Ovary (tissue), 3 donors: Measurements from ENCODE around the gene HES5.

Experiments used
- EP300 ChIP-seq: sonication (generic); formaldehyde crosslinking; IDR thresholded peaks from one replicate; pipeline ENCODE4 v1.6.1; 2017; ENCODE audit warnings: antibody characterized with exemption
- POLR2A ChIP-seq: fragments of 450-650 bp; IDR thresholded peaks from one replicate; pipeline ENCODE4 v1.6.1; 2017; ENCODE audit warnings: antibody characterized with exemption, mild to moderate bottlenecking, moderate library complexity
- TF ChIP-seq, protein P1 (sequence below), 3 donors: fragments of 450-650 bp in 2 of 3; fragments of 200-600 bp in 1 of 3; IDR thresholded peaks; one replicate each; pipeline versions ENCODE4 v1.5.1 to v1.8.0; 2016 to 2022; ENCODE audit warnings: antibody characterized with exemption in 3 of 3, mild to moderate bottlenecking in 1 of 3
- donor health status: DM: no; HTN: no; CAD: no.

- TF ChIP-seq, protein P1, sequence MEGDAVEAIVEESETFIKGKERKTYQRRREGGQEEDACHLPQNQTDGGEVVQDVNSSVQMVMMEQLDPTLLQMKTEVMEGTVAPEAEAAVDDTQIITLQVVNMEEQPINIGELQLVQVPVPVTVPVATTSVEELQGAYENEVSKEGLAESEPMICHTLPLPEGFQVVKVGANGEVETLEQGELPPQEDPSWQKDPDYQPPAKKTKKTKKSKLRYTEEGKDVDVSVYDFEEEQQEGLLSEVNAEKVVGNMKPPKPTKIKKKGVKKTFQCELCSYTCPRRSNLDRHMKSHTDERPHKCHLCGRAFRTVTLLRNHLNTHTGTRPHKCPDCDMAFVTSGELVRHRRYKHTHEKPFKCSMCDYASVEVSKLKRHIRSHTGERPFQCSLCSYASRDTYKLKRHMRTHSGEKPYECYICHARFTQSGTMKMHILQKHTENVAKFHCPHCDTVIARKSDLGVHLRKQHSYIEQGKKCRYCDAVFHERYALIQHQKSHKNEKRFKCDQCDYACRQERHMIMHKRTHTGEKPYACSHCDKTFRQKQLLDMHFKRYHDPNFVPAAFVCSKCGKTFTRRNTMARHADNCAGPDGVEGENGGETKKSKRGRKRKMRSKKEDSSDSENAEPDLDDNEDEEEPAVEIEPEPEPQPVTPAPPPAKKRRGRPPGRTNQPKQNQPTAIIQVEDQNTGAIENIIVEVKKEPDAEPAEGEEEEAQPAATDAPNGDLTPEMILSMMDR (IDR thresholded peaks at IDR 0.05): no peak
- TF ChIP-seq POLR2A (no peak), EP300 (no peak)
Observed at GRCh38 chr1:2502210-2502609, 27.9 kb downstream of the HES5 start.
